Measurements from ENCODE around the gene KRTAP10-5.
A peak's percentile ranks its signal among the peaks of the same experiment; 100 is the strongest.

The KRTAP10-5 gene

GRCh38 chr21:44547656-44548331, 32.6 kb downstream of the KRTAP10-5 start:
- DNase-seq, result no peak

GRCh38 chr21:44544566-44544965, 35.8 kb downstream of the KRTAP10-5 start:
- DNase-seq, result no peak

DNA sequence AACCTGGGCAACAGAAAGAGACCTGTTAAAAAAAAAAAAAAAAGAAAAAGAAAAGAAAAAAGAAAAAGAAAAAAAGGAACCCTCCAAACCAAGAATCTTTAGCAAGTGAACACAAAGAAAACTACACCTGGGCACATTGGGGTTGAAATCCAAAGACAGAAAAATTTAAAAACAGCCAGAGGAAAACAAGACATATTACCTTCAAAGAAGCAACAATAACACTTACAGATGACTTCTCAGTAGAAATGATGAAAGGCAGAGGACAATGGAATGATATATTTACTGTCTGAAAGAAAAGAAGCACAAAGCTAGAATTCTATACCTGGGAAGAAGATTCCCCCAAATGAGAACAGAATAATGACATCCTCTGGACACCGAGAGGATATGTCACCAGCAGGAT, 37.7 kb downstream of the KRTAP10-5 start:
- DNase-seq, result no peak

GRCh38 chr21:44540741-44541288, 39.6 kb downstream of the KRTAP10-5 start:
- no peak for DNase-seq

DNA sequence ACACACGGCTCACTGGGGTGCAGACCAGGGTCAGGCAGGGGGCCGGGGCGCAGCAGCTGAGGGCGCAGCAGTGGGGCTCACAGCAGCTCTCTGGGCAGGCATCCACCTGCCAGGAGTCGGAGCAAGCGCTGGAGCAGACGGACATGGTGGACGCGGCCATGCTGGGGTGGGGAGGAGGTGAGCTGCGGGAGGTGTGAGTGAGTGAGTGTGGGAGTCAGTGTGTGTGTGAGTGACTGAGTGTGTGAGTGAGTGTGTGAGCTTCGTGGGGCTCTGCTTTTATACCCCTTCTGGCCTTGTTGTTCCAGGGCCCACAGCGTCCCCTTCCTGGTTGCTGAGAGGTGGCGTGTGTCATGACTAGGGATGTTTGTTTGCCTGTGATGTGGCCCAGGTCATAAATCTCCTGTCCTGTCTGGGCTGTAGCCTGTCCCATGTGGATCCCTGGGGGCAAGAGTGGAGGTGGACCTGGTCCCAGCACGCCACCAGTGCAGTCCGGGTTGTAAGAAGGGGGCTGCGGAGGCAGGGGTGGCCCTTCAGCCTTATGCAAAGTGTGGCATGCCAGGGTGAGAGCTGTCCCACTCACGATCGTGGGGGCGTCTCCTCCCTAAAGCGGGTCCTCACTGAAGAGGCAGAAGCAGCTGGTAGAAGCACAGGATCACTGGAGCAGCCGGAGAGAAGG, 40.3 kb downstream of the KRTAP10-5 start, which contains the start of gene KRTAP10-1:
Gene KRTAP10-1 (minus strand): TSS at position 205 of the 676 bp plus-strand sequence. CDS start 45 bp downstream, at position 160.
- DNase-seq, result no peak

DNA sequence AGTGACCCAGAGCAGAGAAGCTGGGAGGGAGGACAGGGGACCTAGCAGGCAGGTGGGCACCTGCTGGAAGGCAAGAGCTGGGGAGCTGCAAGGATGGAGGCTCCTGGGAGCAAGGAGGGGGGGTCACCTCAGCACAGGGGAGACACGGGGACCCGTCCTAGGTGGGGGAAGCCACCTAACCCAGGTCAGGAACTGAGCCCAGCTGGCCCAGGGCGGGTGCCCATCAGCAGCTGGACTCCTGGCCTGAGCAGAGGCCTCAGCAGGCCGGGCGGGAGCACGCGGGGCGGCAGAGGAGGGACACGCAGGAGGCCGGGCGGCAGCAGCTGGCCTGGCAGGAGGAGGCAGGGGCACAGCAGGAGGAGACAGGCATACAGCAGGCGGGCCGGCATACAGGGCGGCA, 41.4 kb downstream of the KRTAP10-5 start:
- DNase-seq, result no peak

DNA sequence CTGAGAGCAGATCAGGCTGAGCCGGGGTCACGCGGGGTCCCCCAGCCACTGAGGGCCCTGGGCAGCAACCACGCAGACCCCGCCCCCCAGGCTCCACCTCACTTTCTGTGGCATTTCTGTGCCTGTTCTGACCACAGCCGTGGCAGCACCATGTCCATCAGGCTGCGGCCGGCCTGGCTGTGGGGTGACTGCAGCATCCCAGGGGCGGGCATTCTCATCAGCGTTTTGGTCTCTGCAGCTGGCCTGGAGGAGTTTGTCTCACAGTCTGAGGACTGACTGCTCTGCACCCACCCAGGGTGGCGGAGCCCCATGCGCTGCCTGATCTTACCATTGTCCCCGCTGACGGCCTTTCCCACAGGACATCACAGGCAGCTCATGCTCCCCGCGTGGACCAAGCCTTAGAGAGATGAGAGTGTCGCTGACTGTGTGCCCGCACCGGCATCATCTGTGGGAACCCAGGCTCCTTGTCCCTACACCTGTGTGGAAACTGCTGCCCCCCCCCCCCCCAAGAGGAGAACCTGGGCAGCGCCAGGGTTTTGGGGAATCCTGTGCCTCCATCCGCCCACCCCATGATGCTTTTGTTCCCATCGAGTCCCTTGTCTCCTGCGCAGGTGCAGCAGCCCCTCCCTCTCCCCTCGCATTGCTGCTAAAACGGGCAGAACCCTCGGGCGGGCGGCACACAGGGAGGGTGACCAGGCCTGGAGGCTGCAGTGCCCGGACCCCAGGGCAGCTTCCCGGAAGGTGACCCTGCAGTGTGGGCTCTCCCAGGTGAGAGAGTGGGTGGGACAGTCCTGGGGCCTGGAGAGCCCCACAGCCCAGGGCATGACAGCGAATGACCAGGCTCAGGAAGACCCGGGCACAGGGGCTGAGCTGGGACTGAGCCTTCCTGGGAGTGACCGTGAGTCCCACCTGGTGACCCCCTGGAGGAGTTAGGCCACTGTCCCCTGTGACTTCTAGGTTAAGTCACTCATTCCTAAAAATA, 42.2 kb downstream of the KRTAP10-5 start:
- DNase-seq, result no peak

GRCh38 chr21:44535963-44536362, 44.4 kb downstream of the KRTAP10-5 start:
- DNase-seq, result no peak

- DNase-seq, result no peak
These were observed 45.7 kb downstream of the KRTAP10-5 start for GRCh38 chr21:44534688-44535087.

DNA sequence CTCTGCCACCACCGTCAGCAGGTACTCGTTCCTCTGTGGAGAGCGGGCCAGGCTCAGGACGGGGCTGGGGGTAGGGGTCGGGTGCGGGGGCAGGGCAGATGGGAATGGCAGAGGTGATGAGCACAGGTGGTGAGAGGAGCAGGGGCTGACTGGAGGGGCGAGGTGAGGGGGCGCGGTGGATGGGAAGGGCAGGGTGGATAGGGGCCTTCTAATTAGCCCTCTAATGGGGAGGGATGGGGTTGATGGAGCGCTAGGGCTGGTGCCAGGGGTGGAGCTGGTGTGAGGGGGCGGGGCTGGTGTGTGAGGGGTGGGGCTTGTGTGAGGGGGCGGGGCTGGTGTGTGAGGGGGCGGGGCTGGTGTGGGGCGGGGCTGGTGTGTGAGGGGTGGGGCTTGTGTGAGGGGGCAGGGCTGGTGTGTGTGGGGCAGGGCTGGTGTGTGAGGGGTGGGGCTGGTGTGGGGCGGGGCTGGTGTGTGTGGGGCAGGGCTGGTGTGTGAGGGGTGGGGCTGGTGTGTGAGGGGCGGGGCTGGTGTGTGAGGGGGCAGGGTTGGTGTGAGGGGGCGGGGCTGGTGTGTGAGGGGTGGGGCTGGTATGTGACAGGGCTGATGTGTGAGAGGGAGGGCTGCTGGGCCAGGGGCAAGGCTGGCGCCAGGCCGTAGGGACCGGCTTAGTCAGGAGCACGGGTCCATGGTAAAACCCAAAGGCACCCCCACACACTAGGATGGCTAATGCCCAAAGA, 46.3 kb downstream of the KRTAP10-5 start:
- DNase-seq, result no peak

DNA sequence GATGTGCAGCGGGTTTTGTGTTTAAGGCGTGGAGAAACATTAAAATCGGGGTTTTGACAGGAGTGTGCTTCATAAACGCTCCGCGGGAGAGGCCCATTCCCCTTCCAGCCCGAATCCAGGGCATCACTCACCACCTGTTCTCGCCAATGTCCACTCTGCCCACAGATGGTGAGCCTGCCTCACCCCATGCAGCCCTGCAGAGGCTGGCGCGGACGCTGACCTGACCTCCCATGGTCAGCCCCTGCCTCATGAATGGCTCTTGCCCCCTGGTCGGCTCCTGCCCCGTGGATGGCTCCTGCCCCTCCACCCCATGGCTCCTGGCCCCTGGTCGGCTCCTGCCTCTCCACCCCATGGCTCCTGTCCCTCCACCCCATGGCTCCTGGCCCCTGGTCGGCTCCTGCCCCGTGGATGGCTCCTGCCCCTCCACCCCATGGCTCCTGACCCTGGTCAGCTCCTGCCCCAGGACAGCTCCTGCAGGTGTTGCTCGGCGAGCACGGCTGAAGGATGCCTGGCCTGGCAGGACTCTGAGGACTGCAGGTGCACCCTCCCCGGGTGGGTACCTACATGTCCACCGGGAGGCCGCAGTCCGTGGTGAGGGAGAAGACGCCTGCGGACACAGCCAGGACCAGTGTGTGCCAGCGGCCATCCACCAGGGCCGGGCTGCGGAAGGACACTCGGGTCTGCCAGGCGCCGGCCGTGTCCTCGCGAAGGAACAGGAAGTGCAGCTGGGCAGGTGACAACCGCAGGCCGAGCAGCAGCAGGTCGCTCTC, 47.1 kb downstream of the KRTAP10-5 start:
- no peak for DNase-seq

DNA sequence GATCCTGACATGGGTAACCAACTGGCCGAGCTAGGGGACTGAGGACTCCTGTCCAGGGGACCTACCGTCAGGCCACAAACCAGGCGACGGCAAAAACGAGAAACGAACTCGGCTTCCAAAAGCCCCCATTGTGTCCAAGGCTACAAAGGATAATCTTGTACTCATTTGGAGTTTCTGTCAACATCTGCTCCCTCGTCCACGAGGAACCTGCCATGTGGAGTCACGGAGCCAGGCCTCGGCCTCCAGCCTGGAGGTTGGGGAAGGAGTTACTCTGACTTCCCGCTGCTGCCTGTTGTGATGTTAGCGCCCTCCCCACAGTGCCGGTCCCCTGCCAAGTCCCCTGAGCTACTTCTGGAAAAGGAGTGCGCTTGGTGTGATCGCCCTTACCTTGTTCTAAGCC, 47.7 kb downstream of the KRTAP10-5 start:
- peak in 1 of 2 experiments; percentile 58 for DNase-seq

DNA sequence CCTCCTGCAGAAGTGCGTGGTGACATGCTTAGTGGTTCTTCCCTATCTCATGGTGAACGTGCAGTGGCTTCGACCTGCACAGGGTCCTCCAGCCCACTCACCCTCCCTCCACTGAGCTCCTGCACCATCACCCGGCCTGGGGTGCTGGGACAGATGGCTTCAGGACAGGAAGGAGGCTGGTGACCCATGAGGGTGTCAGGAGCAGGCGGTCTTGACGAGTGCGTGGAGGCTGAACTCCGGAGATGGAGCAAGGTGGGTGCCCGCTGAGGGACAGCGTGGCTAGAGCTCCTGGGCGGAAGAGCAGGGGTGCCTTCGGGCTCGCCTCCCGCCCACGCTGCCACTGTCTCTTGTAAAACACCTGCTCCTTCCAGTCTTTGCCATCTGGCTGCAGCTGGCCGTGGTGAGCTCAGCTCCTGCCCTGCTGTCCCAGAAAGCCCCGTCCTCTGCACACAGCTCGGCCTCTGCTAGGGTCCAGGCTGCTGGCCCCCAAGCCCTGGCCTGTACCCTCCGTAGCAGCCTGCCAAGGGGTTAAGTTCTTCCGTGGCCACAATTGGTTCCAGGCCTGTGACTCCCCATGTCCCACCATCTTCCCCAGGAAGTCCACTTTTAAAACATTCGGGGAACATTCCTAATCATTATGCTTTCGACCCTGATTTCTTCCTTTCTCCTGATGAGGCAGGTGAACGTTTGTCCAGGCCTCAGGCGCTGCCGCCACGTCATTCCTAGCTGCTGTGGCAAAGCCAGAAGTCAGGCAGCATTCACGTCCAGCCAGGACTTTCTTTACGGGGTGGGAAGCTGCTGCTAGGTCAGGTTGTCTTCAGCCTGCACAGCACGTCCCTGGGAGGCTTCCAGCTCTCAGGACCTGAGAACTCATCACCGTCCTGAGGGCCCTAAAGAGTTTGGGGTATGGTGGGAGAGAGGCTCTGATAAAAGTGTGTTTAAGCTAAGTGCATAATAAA, 48.5 kb downstream of the KRTAP10-5 start:
- peak; percentile 74 to 87 for DNase-seq

DNA sequence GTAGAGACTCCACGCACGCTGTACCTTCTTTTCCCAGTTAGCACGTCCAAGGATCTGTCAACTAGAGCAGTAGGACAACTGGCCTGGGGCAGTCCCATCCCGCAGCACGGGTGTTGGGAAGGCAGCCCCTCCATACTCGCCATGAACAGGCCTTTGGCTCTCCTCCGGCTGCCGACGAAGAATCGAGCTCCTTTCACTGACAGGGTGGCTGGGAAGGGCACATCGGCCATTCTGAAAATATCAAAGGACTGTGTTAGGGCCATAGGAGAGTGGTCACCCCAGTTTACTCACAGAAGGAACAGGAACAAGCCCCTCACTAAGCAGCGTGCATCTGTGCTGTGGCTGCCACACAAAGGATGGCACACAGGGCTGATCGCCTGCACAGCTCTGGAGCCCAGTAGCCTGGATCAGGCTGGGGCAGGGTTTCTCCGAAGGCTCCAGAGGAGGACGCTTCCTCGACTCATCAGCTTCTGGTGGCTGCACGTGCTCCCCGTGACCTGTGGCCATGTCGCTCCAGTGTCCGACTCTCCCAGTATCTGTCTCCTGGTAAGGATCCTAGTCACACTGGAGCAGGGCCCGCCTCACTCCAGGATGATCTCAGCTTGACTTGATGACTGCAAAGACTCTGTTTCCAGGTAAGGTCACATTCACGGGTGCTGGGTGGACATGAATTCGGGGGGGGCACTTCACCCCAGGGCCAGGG, 49.4 kb downstream of the KRTAP10-5 start:
- no peak for DNase-seq

- DNase-seq, result peak in 1 of 2 experiments; percentile 71
These were observed 50.0 kb downstream of the KRTAP10-5 start for GRCh38 chr21:44530221-44530902.

- no peak for DNase-seq
These were observed 50.8 kb downstream of the KRTAP10-5 start for GRCh38 chr21:44529503-44530125.

All from NCI-H524 (cell line).